ES-I3 (cell line): Measurements from ENCODE around the gene CABP4.

Source experiments
- H3K36me3 ChIP-seq: 2 replicates; pipeline ENCODE4 v1.6.1; 2013; ENCODE audit warnings: mild to moderate bottlenecking, low read length, control low read depth, moderate library complexity; ENCODE audit not compliant: insufficient read depth
- H3K4me1 ChIP-seq: 2 replicates; pipeline ENCODE4 v1.6.1; 2013; ENCODE audit warnings: mild to moderate bottlenecking, control low read depth, low read length; ENCODE audit not compliant: insufficient read depth
- H3K9ac ChIP-seq: 2 replicates; pipeline ENCODE4 v1.6.1; 2013; ENCODE audit warnings: low read depth, mild to moderate bottlenecking, low read length, moderate library complexity
- H3K9me3 ChIP-seq: 2 replicates; pipeline ENCODE4 v1.6.1; 2013; ENCODE audit warnings: mild to moderate bottlenecking, low read length, moderate library complexity; ENCODE audit not compliant: control insufficient read depth, insufficient read depth

CABP4 gene

DNA sequence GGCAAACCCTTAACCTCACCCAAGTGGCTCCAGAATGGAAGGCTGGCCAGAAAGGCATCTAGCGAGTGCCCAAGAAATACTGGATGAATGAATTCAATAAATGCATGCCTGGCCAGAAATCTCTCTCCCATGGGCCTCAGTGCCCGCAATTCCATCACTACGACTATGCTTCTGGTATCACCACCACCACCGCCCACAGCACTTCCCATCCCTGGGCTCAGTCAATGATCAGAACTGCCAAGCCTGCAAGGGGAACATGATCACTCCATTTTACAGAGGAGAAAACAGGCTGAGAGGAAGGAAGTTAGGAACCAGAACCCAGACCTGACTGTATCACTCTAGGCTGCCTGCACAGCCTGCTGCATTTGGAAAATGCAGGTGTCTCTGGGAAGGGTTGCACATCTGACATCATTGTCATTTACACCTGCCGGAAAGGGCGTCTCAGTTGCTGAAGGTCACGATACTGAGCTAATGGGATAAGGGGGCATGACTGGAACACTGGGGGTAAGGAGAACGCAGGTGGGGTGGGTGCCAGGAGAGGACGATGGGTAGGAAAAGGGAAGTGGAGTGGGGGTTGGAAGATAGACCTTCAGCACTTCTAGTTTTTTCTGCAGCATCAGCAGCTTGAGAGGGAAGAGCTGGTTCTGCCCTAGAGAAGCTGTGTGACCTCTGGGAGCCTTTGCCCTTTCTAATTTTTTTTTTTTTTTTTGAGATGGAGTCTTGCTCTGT lies 5.9 kb upstream of the CABP4 start:
- no peak overlapping the region for H3K9ac ChIP-seq
- no peaks in the 10 kb centered on the region for H3K4me1 ChIP-seq
- H3K36me3 ChIP-seq: no peaks in the 10 kb centered on the region
- H3K9me3 ChIP-seq: no peaks in the 10 kb centered on the region

DNA sequence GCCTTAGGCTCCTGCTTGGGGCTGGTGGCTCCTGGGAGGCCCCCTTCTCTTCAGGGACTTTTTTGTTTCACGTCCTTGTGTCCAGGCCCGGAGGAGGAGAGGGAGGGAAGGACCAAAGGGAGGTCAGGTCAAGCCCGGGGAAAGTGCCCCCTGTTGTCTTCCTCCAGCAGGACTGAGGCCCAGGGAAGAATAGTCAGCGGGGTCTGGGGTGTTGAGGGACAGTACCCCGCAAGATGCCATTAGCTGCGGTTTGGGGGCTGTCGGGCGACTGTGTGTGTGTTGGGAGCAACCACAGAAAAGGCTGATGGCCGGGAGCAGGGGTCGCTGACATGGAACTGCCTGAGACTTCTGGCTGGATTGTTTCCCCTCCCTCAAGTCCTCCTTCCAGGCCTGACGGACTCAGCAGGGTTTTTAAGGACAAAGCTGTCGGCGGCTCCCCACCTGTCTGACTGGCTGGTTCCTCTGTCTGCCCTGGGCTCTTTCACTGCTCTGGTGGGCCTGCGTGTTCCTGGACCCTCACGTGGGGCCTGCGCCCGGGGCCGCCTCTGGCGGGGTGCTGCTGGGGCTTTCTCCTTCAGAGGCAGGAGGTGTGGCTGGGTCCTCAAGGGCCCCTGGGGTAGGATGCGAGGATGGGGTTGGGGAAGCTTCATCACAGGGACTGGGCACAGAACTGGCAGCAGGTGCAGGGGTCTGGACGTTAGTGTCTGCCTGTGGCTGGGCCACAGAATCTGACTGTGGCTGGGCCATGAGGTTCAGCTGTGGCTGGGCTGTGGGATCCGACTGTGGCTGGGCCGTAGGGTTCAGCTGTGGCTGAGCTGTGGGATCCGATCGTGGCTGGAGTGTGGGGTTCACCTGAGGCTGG lies 4.1 kb upstream of the CABP4 start:
- Histone ChIP-seq H3K9ac (no peak overlapping the region), H3K4me1 (no peaks in the 10 kb centered on the region), H3K9me3 (no peaks in the 10 kb centered on the region), H3K36me3 (no peaks in the 10 kb centered on the region)

DNA sequence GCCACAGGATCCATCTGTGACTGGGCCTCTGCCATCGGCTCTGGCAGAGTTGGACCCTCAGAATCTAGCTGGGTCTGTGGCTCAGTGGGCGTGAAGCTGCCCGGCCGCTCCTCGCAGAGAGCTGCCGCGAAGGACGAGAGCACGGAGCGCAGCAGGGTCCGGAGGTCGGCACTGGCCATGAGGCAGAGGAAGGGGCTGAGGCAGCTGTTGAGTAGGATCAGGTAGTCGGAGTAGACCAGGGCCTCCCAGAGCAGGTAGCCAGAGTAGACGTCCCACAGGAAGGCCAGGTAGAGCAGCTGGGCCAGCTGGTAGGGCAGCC lies 3.5 kb upstream of the CABP4 start:
- H3K9me3 ChIP-seq: no peaks in the 10 kb centered on the region
- no peaks in the 10 kb centered on the region for H3K4me1 ChIP-seq
- no peak overlapping the region for H3K9ac ChIP-seq
- H3K36me3 ChIP-seq: no peaks in the 10 kb centered on the region

DNA sequence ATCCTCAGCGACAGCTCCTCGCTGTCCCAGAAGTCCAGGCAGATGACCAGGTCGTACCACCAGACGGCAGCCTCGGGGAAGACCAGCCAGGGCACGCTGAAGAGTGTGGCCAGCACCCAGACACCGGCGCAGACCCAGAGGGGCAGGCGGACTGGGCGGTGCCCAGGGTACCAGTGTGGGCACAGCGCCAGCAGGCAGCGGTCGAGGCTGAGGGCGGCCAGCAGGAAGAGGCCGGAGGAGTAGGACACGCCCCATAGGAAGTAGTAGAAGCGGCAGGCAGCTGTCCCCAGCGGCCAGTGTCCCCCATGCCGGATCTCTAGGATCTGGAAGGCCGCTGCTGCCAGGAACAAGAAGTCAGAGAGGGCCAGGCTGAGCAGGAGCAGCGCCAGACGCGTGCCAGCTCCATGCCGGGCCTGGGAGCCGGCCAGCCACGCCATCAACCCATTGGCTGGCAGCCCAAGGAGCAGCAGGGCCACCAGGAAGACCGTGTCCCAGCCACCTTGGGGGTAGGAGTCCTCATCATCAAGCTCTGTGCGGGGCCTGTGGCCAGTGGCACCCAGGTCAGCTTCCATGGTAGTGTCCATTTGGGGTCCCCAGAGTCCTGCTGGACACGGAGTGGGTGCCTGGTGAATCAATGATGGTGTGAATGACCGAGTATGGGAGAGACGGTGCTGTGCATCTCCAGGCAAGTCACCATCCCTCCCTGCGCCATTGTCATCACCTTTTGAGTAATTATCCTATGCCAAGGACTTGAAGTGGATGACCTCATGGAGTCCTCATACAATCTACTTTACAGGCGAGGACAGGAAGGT lies 2.8 kb upstream of the CABP4 start, which contains the start of gene GPR152:
GPR152 (minus strand) TSS at position 589 of the 812 bp plus-strand sequence; CDS start at position 584, 5 bp downstream.
- H3K9ac ChIP-seq: no peak within 1 kb of the TSS
- H3K36me3 ChIP-seq: no peaks in the 10 kb centered on the region
- H3K4me1 ChIP-seq: no peaks in the 10 kb centered on the region

DNA sequence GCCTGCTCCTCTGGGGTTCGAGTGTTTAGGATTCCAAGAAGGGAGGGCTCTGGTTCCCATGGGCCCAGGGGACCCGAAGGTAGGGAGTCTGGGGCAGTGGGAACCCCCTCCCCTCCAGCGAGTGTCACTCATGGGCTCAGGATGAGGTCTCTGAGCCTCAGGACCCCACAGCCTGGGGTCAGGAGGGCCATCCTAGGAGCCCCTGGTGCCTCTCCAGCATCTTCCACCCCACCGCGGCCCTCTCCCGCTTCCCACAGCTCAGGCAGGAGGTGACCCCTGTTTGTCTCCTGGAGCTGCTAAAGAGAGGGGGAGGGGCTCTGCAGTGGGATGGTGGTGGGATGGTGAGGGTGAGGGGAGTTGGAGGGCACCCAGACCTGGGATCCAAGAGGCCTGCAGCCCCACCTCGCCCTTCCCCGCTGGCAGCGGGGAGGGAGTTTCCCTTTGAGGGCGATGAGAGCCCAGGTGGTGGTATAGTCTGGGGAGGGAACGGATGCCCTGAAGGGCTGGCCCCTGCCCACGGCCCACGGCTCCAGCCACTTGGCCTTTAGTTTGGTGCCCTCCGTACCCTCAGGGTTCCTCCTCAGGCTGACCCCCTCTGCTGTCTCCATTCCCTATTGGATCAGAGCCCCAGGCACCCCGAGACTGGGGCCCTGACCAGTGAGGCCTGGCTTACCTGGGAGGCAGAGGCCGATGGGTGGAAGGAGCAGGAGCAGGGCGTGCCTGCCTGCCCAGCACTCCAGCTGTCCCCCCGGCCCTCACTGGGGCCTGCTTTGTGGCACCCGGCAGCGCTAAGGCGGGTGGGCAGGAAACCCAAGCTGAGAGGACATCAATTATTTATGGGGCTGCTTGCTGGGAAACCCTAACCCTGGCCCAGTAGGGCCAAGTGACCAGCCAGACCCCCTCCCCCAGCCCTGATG lies 1.1 kb upstream of the CABP4 start:
- H3K36me3 ChIP-seq: no peaks in the 10 kb centered on the region
- H3K9me3 ChIP-seq: no peaks in the 10 kb centered on the region
- no peak overlapping the region for H3K9ac ChIP-seq
- no peaks in the 10 kb centered on the region for H3K4me1 ChIP-seq

More for the DNA sequence above, 2.8 kb upstream of the CABP4 start, which contains the start of gene GPR152:
- no peaks in the 10 kb centered on the region for H3K9me3 ChIP-seq

DNA sequence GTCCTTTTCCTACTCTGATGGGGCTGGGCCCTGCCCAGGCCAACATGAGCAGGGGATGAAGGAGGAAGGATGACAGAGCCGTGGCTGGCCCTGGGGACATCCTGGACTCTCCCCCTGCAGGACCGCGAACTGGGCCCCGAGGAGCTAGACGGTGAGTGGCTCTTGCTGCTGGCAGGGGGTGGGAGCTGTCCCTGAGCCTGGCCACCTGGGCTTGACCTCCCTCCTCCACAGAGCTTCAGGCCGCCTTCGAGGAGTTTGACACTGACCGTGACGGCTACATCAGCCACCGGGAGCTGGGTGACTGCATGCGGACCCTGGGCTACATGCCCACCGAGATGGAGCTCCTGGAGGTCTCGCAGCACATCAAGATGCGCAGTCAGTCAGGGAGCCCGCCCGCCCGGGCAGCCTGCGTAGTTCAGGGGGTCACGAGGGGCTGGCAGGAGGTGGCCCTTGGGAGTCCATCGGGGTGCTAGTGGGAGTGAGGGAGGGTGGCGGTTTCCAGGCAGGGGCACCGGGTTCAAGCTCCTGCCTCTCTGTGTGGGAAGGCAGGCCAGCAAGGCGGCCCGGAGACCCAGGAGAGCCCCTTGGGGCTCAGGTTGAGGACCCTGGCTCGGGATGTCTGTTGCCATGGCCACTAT lies 1.0 kb downstream of the CABP4 start:
- Histone ChIP-seq H3K9me3 (no peaks in the 10 kb centered on the region), H3K4me1 (no peaks in the 10 kb centered on the region), H3K36me3 (no peaks in the 10 kb centered on the region), H3K9ac (no peak overlapping the region)

DNA sequence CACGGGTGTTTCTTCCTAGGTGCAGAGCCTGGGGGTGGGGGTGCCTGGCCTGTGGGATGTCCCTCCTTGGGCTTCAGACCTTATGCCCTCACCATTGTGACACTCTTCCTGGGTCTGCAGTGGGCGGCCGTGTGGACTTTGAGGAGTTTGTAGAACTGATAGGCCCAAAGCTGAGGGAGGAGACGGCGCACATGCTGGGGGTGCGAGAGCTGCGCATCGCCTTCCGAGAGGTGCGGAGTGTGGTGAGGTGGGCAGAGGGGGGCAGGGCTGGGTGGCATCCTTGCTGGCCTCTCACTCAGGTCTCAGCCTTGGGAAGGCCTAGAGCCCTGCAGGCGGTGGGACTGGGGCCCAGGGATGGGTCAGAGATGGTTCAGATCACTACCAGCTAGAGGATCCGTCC lies 2.3 kb downstream of the CABP4 start:
- Histone ChIP-seq H3K9me3 (no peaks in the 10 kb centered on the region), H3K9ac (no peak overlapping the region), H3K4me1 (no peaks in the 10 kb centered on the region), H3K36me3 (no peaks in the 10 kb centered on the region)

DNA sequence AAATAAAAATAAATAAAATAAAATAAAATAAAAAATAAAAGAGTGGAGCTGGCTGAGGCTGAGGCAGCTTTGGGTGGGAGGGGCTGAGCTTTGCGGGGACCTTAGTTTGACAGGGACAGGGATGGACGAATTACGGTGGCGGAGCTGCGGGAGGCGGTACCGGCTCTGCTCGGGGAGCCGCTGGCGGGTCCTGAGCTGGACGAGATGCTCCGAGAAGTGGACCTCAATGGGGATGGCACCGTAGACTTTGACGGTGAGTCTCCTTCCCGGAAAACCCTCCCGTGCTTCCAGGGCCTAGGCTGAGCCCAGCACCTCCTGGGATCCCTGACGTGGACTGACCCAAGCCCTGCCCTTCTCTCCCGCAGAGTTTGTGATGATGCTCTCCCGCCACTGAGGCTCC lies 3.1 kb downstream of the CABP4 start:
- H3K4me1 ChIP-seq: no peaks in the 10 kb centered on the region; the same call in 1 of the 2 replicates
- no peaks in the 10 kb centered on the region for H3K36me3 ChIP-seq
- no peaks in the 10 kb centered on the region for H3K9me3 ChIP-seq
- H3K9ac ChIP-seq: no peak overlapping the region

DNA sequence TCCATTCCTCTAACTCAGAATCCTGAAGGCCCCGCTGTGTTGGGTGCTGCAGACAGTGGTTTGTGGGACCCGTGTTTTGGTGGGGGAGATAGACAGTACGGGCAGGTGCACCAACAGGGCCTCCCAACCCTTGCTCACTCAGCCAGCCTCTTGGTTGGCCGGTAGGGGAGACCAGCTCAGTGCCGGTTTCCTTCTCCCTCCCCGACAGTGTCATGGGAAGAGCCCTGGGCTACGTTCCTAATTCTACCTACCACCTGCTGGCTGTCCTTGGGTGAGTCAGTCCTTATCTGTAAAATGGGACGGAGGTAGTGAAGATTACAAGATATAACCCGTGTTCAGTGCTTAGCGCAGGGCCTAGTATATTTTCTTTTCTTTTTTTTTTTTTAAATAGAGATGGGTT lies 8.0 kb downstream of the CABP4 start:
- peaks cover 3% of the 10 kb centered on the region for H3K4me1 ChIP-seq
- H3K9ac ChIP-seq: no peak overlapping the region
- no peaks in the 10 kb centered on the region for H3K36me3 ChIP-seq
- no peaks in the 10 kb centered on the region for H3K9me3 ChIP-seq

DNA sequence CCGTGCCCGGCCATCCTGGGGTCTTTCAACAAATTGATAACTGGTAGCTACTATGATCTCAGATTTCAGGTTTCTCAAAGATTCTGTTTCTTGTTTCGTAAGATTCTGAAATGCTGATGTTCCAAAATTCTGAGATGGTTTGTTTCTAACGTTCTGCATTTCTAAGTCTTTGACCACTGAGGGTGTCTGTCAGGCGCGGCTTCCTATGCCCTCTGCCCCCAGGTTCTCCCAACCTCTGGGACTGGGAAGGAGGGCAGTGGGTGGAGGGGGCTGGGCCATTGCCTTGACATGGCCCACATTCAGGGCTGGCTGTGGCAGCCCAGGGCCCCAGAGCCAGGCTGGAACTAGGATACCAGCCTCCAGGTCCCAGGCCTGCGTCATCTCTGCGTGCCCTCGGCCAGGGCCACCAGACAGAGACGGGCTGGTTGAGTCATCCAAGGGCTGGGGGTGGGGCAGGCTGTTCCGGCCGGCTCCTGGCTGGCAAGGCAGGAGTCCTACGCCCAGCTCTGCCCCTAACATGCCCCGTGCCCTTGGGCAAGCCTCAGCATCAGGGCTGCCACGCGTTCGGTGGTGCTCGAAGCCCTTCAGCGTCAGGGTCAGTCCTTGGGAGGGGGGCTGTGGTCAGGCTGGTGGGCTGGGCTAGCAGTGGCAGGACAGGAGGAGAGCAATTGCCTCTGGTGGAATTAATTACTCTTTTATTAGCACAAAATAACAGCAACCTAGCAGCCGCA lies 8.7 kb downstream of the CABP4 start:
- no peaks in the 10 kb centered on the region for H3K9me3 ChIP-seq
- H3K9ac ChIP-seq: peak overlapping the region; percentile 61; the same call in 1 of the 2 replicates
- H3K4me1 ChIP-seq: peaks cover 3% of the 10 kb centered on the region
- H3K36me3 ChIP-seq: no peaks in the 10 kb centered on the region

DNA sequence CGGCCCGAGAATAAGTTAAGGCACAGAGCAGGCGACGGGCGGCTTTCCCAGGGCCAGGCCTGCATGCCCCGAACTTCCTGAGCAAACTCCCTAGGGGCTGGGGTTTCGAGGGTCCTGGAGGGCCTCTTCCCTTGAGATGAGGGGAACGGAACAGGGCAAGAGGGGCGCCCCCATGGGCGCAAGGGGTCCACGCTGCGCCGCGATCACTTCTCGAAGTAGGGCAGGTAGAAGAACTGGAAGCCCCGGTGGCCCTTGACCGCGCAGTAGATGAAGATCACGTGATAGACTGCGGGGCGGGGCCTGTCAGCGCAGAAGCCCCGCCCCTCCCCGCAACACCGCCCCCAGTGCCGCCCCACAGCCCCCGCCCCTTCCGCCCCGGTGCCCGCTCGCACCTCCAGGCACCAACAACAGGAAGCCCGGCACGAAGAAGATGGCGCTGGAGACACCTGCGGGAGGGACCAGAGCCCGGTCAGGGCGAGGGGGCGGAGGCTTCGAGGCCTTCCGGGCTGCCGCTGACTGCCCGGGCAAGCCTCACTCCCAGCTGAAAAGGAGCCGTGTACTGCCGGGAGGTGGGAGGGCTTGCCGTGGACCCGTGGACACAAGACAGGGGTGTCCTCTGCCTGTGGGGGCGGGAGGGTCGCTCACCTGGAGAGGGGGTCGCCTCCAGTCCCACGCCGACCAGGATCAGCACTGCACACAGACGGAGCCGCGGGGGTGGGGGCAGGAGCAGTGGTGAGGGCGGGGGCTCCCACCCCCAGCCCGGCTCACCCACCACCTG lies 9.4 kb downstream of the CABP4 start:
- Histone ChIP-seq H3K9ac (peak overlapping the region; percentile 61), H3K9me3 (no peaks in the 10 kb centered on the region), H3K4me1 (peaks cover 3% of the 10 kb centered on the region), H3K36me3 (no peaks in the 10 kb centered on the region)

DNA sequence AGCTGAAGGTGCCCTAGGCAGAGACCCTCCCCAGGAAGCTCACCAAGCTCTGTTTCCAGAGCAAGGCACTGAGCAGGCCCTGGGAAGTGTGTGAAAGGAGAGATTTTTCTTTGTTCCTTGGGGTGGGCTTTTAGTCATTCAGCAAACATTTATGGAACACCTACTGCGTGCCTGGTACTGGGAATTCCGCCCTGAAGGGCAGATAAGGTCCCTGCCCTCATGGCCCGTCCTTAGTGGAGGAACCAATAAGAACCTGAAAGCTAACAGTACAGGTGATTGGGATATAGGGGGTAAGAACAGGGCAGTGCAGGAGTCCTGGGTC lies 10.0 kb downstream of the CABP4 start:
- H3K9me3 ChIP-seq: no peaks in the 10 kb centered on the region
- H3K4me1 ChIP-seq: peaks cover 3% of the 10 kb centered on the region
- H3K9ac ChIP-seq: peak overlapping the region; percentile 42
- H3K36me3 ChIP-seq: no peaks in the 10 kb centered on the region
